ENCODE measurements around the gene HIPK1.

Gene HIPK1

GRCh38 chr1:113928941-113929749 is at the start of gene HIPK1:
TSS of gene HIPK1 (plus strand) at chr1:113929324.
- DNase-seq: peak; percentile 88

- DNase-seq: no peak
Observed at GRCh38 chr1:113879739-113880038, 49.4 kb upstream of the HIPK1 start.

DNA sequence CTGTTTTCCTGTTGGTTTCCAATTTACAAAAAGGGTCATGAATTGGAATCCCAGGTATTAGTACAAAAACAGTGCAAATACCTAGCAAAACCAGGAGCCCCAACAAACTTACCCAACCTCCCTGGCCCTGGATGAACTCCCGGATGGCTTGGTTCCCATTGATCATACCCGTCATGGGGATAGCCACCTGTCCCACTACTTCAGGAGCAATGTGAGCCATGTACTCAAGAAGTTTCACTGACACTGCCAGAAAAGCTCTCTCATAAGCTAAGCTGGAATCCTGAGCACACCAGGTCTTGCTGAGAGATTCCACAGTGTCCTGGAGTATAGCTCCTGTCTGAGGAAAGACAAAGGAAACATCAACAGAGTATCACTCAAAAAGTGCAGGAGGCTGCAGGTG is 47.5 kb upstream of the HIPK1 start:
- DNase-seq: no peak

DNA sequence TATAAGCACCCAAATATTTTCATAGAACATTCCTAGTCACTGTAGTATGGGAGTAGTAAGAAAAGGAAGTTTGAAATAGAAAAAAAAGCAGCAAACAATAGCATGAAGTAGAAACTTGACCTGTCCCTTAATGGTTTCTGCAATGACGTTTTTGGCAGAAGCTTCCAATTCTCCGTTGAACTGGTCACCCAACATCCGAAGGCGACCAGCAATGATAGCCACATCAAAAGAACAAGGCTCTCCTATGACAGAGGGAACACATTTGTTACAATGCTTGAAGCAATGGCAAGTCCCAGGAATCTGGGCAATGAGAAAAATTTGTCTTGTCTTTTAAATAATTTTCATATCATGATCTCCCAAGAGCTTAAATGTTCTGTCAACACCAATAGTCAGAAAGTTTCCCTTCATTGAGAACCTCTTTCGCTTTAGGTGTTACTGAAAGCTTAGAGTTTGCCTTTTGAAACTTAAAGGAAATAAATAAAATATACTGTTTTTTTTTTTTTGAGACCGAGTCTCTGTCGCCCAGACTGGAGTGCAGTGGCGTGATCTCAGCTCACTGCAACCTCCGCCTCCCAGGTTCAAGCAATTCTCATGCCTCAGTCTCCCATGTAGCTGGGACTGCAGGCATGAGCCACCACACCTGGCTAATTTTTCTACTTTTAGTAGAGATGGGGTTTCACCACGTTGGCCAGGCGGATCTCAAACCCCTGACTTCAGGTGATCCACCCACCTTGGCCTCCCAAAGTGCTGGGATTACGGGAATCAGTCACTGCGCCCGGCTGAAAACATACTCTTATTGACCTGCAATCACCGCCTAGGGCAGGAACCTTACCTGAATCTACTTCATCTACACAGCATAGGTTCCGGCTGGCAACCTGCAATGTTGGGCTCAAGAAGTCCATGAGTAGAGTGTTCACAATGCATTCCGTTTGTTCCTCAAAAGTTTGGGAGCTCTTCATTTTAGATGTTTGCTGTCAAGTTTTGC is 42.4 kb upstream of the HIPK1 start:
- no peak for DNase-seq

GRCh38 chr1:113887402-113888175 is 41.5 kb upstream of the HIPK1 start, which contains the start of gene BCL2L15:
TSS of gene BCL2L15 (minus strand) at chr1:113887581. CDS start at chr1:113887375, 206 bp downstream.
- DNase-seq: no peak

GRCh38 chr1:113890816-113891215 is 38.3 kb upstream of the HIPK1 start:
- no peak for DNase-seq

- no peak for DNase-seq
Observed at GRCh38 chr1:113891631-113892220, 37.4 kb upstream of the HIPK1 start.

- DNase-seq: no peak
Observed at GRCh38 chr1:113893267-113893666, 35.9 kb upstream of the HIPK1 start.

- DNase-seq: no peak
Observed at GRCh38 chr1:113895098-113895497, 34.0 kb upstream of the HIPK1 start.

DNA sequence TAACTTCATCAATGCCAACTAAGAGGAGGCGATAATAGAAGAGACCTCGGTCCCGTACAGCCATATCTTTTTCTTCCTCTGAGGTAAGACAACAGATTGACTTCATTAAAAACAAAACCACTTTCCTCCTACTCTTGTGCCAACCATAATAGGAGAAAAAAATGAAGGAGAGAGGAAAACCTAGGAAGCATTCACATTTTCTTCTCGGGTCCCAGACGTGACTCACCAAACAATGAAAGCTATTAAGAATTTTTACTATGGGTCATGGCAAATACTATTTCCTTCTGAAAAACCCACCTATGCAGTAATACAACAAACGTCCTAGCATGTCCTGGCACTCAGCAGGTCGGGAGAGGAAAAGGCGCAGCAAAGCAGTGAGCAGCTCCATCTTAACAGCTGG is 33.2 kb upstream of the HIPK1 start:
- DNase-seq: no peak

- DNase-seq: no peak
Observed at GRCh38 chr1:113898241-113898814, 30.8 kb upstream of the HIPK1 start.

GRCh38 chr1:113899111-113899510 is 30.0 kb upstream of the HIPK1 start:
- DNase-seq: no peak

GRCh38 chr1:113901191-113901590 is 27.9 kb upstream of the HIPK1 start:
- no peak for DNase-seq

DNA sequence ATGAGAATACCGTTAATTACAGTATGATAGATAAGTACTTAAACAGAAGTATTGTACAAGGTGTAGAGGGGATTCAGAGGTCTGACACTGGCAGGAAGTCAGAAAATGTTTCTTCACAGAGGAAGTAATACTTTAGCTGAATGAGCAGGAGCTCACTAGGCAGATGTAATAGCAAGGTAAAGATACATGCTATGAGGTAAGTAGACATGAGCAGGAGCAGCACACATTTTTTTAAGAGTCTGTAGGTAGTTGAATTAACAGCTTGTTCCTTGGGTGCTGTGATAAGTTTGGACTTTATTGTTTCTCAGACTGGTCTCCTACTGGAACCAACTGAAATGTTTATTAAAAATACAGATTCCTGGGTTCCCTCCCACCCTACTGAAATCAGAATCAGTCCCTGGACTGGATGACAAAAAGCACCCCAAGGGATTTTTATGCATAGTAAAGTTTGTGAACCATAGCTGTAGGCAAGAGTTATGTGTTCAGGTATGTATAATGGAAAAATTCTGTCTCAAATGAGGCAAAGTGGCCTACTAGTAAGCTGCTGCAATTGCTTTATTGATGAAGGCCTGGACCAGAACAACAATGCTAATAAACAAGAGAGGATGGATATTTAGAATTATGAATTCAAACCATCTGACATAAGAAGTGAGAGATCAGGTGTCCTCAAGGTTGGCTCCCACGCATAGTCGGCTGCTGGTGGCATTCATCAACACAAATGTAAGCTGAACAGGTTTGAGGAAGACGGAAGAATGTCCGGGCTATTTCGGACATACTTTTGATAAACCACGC is 25.4 kb upstream of the HIPK1 start:
- DNase-seq: no peak

GRCh38 chr1:113904293-113904673 is 24.8 kb upstream of the HIPK1 start:
- DNase-seq: no peak

DNA sequence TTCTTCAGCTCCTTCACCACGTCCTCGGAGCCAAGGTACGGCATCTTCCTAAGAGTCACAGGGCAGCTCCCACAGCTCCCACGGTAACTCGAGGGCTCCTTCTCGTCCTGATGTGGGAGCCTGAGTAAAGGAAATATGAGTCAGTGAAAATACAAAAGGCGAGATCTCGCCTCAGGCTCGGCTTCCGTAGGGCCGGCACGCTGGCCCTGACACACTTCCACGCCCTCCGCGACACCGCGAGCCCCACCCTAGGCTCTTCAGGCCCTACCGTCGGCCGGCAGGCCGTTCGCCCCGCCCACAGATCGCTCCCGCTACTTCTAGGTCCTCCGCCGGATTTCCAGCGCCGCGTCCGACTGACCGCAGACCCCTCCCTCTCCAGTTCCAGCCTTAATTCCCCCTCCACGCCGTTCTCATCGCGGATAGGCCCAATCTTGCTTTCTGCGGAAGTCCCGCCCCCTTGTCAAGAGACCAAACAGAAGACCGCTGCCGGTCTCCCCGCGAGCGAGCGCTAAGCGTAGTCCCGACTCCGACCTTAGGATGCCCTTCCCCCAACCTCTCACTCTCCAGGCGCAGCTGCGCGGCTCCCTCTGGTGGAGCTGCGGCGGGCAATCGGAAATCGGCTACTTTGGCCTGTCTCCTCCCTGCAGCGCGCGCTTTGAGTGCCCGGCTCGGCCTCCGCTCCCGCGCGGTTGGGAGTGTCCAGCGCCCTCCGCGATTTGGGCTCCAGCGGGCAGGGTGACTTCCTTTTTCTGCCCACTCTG is 24.3 kb upstream of the HIPK1 start, which contains the start of the genes AP4B1 and DCLRE1B:
Gene AP4B1, minus strand, starts transcription at position 126 of the 761 bp plus-strand sequence. Its CDS starts 82 bp downstream, at position 44.
Gene DCLRE1B, plus strand, starts transcription at position 653 of the 761 bp plus-strand sequence. CDS start 261 bp downstream, outside the sequence.
- DNase-seq: peak; percentile 100

DNA sequence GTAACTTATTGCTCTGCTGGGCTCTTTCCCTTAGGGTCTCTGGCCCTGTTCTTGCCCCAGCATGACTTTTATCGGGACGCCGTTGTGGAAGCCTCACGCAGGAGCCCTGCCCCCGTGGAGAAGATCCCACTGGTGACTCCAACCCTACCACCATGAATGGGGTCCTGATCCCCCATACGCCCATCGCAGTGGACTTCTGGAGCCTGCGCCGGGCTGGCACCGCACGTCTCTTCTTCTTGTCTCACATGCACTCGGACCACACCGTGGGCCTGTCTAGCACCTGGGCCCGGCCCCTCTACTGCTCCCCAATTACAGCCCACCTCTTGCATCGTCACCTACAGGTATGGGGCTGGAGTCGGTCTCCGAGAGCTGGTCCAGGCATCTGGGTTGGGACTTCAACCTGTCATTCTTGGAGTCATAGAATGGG is 23.7 kb upstream of the HIPK1 start:
- DNase-seq: no peak

DNA sequence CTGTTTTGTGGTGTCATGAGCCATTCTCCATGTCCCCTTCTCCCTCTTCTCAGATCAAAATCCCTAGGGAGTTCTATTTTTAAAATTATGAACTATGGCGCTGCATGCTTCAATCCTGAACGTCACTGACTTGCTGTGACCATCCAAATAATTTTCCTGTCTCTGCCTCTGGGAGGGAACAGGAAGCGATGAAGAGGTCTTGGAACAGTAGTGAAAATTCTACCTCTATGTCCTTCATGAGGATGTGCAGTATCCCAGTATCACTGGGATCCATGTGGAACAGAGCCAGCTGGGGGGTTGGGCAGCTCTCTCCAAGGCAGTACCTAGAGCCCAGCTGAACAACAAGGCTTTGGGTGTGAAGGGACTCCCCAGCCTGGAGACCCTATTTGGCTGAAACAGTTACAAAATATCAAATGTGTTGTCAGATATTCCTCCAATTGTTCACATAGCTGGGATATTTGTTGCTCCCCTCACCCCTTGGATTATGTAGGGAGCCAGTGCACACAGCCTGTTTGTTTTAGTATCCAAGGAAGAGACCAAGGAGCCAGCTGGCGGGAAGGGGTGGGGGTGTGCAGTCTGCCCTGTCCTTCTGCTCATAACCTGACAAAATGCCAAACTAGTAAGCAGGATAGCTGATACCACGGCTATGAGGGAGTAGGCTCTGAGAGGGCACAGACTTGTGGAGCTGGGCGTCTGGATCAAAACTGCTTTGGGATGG is 16.4 kb upstream of the HIPK1 start:
- peak; percentile 83 for DNase-seq

DNA sequence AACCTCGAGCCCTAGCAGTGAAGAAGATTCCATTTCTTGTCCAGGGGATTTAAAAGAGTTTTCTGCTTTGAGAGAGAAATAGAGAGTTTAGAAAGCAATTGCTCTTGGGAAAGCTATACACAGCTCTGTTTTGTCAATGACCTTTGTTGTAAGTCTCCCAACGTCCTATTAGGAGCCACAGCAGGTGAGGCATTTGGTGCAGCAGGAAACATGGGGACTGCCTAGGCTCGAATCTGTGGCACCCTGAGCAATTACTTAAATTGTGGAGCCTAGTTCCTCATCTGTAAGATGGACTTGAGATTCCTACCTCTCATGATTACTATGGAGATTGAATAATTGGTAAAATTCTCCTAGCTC is 15.8 kb upstream of the HIPK1 start:
- DNase-seq: no peak
